ENCODE measurements around the gene CCDC157.

GRCh38 chr22:30320021-30320556 lies 36.7 kb upstream of the CCDC157 start:
- TF ChIP-seq EZH2 (IDR thresholded peaks at IDR 0.05; ENCODE audit: borderline replicate concordance, low read length), result no peak
- no peak for TF ChIP-seq CTCF (IDR thresholded peaks at IDR 0.05; ENCODE audit: low read length)
